Activated CD8-positive, alpha-beta memory T cell treated with anti-CD3 and anti-CD28 coated beads, Interleukin-2, amount 50 U/mL, for 24 hours (primary cell): ENCODE results near the gene HAND2.

ENCODE experiments used
- DNase-seq: peaks from one replicate; pipeline ENCODE4 v3.0.0-alpha.2; 2020; ENCODE audit errors: extremely low read depth

The HAND2 gene

GRCh38 chr4:173502282-173502681 lies 27.7 kb downstream of the HAND2 start:
- DNase-seq = no peak

GRCh38 chr4:173501592-173502150 lies 28.4 kb downstream of the HAND2 start:
- DNase-seq = no peak

- DNase-seq = no peak
Observed at GRCh38 chr4:173500841-173501591, 29.0 kb downstream of the HAND2 start.

GRCh38 chr4:173499658-173500535 lies 30.1 kb downstream of the HAND2 start:
- DNase-seq = no peak

- DNase-seq = no peak
Observed at GRCh38 chr4:173498771-173499170, 31.3 kb downstream of the HAND2 start.

- no peak for DNase-seq
Observed at GRCh38 chr4:173498023-173498422, 32.0 kb downstream of the HAND2 start.

GRCh38 chr4:173494013-173494970 lies 35.7 kb downstream of the HAND2 start:
- no peak for DNase-seq

GRCh38 chr4:173493041-173493440 lies 37.0 kb downstream of the HAND2 start:
- no peak for DNase-seq

GRCh38 chr4:173492315-173492714 lies 37.7 kb downstream of the HAND2 start:
- DNase-seq = no peak

- no peak for DNase-seq
Observed at GRCh38 chr4:173490817-173491528, 39.1 kb downstream of the HAND2 start.

GRCh38 chr4:173490256-173490655 lies 39.8 kb downstream of the HAND2 start:
- no peak for DNase-seq

- DNase-seq = no peak
Observed at GRCh38 chr4:173489514-173489913, 40.5 kb downstream of the HAND2 start.

- no peak for DNase-seq
Observed at GRCh38 chr4:173488656-173489055, 41.4 kb downstream of the HAND2 start.

- no peak for DNase-seq
Observed at GRCh38 chr4:173488074-173488473, 42.0 kb downstream of the HAND2 start.

- DNase-seq = no peak
Observed at GRCh38 chr4:173486714-173487392, 43.2 kb downstream of the HAND2 start.

GRCh38 chr4:173485164-173485563 lies 44.9 kb downstream of the HAND2 start:
- no peak for DNase-seq

- DNase-seq = no peak
Observed at GRCh38 chr4:173482330-173482931, 47.6 kb downstream of the HAND2 start.

- no peak for DNase-seq
Observed at GRCh38 chr4:173478913-173479283, 51.1 kb downstream of the HAND2 start.

- DNase-seq = no peak
Observed at GRCh38 chr4:173478201-173478912, 51.7 kb downstream of the HAND2 start.
